Mucosa of gallbladder (tissue), 1 donor: ENCODE results near the gene MAVS. TPM values are rescaled to one million over a fixed set of nuclear protein-coding genes. Genes with fewer than 3 reads are reported as not detected.

Source experiments
- DNase-seq: peaks from one replicate; pipeline ENCODE4 v3.0.0-alpha.2; 2020; ENCODE audit warnings: low spot score
- total RNA-seq: library from RNA; stranded (reverse); gene quantifications from one replicate; pipeline ENCODE4 v1.2.1, GENCODE V29; 2021
- donor health status: DM: no; HTN: no; CAD: no.

The MAVS gene
- total RNA-seq, 1 donor from 2014 or later: 44.9 TPM

- no peak for DNase-seq
These were observed 64.2 kb downstream of the MAVS start for GRCh38 chr20:3910853-3911252.

- DNase-seq: no peak
These were observed 65.3 kb downstream of the MAVS start for GRCh38 chr20:3911956-3912355.

GRCh38 chr20:3914446-3914845, 67.8 kb downstream of the MAVS start:
- DNase-seq: no peak

- no peak for DNase-seq
These were observed 69.1 kb downstream of the MAVS start for GRCh38 chr20:3915691-3916090.

GRCh38 chr20:3916364-3916763, 69.7 kb downstream of the MAVS start:
- no peak for DNase-seq

GRCh38 chr20:3919352-3919751, 72.7 kb downstream of the MAVS start:
- no peak for DNase-seq

- DNase-seq: no peak
These were observed 75.8 kb downstream of the MAVS start for GRCh38 chr20:3922223-3922982.

GRCh38 chr20:3922983-3923339, 76.3 kb downstream of the MAVS start:
- no peak for DNase-seq

GRCh38 chr20:3923818-3924217, 77.2 kb downstream of the MAVS start:
- DNase-seq: no peak

- no peak for DNase-seq
These were observed 77.9 kb downstream of the MAVS start for GRCh38 chr20:3924304-3925112.

GRCh38 chr20:3925113-3925695, 78.6 kb downstream of the MAVS start:
- DNase-seq: no peak

Other genes with a start within 250 kb of the MAVS start
- gene GFRA4, start 183.4 kb upstream of the MAVS start, total RNA-seq: not detected
- gene ADAM33, start 164.8 kb upstream of the MAVS start, total RNA-seq: 67.3 TPM
- 8.2 TPM for gene SIGLEC1, start 134.2 kb upstream of the MAVS start, total RNA-seq
- gene HSPA12B, start 114.1 kb upstream of the MAVS start, total RNA-seq: 5.4 TPM
- 61.1 TPM for gene ADISSP, start 79.1 kb upstream of the MAVS start, total RNA-seq
- gene SPEF1, start 65.4 kb upstream of the MAVS start, total RNA-seq: 0.75 TPM
- gene CENPB, start 60.1 kb upstream of the MAVS start, total RNA-seq: 109 TPM
- 38.9 TPM for gene CDC25B, start 50.5 kb upstream of the MAVS start, total RNA-seq
- gene AP5S1, start 26.3 kb upstream of the MAVS start, total RNA-seq: 16.2 TPM
- gene PANK2, start 42.6 kb downstream of the MAVS start, total RNA-seq: 32.5 TPM
- 9.4 TPM for gene RNF24, start 168.7 kb downstream of the MAVS start, total RNA-seq